Umbilical cord (tissue), 2 donors: ENCODE data around the gene CFAP410. TPM values are rescaled to one million over a fixed set of nuclear protein-coding genes. Genes with fewer than 3 reads are reported as not detected.

ENCODE experiments used
- DNase-seq: peaks from one replicate; pipeline ENCODE4 v3.0.0-alpha.2; 2015; ENCODE audit warnings: low spot score
- total RNA-seq: library from RNA; depleted of rRNA; stranded (reverse); fragments of >200 nt; gene quantifications from one replicate; pipeline ENCODE4 v1.2.3, GENCODE V29; 2014; ENCODE audit warnings: low replicate concordance; ENCODE audit not compliant: insufficient read depth

CFAP410 gene
- total RNA-seq = 14.4 TPM

DNA sequence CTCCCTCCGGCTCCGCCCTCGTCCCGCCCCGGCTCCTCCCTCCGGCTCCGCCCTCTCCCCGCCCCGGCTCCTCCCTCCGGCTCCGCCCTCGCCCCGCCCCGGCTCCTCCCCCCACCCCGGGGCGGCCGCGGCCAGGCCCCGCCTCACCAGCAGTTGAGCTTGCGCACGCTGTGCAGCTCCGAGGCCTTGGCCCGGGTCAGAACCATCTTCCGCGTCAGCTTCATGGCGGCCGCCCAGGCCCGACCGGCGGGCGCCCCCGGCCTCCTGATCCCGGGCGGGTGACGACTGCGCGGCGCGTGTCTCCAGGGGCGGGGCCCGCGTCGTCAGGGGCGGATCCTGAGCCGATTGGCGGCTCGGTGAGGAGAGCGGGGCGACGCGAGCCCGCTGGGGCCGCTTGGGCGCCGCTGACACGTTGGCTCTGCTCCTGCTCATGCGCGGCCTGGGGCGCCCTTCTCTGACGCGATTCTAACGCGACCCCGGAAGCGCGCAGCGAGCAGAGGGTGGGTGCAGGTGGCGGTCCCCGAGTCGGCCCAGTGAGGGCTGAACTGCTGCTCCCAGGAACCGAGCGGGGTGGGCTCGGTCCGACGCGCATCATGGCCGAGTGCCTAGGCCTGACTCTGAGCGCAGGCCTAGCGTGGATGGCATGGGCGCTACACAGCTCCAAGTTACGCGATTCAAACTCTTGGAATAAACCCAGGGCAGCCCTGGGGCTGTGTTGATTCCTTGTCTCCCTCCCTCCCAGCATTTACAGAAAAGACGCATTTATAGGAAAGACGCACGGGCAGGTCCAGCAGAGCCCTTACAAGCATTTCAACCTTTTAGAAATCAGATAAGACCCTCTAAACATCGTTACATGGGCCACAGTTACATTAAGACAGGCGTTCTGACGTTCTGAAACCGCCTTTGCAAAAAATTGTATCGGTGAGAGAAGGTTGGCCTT is at the start of gene CFAP410:
Gene CFAP410, minus strand, starts transcription at position 420 of the 940 bp plus-strand sequence. Its CDS starts 196 bp downstream, at position 224.
- DNase-seq = peak; percentile 97

DNA sequence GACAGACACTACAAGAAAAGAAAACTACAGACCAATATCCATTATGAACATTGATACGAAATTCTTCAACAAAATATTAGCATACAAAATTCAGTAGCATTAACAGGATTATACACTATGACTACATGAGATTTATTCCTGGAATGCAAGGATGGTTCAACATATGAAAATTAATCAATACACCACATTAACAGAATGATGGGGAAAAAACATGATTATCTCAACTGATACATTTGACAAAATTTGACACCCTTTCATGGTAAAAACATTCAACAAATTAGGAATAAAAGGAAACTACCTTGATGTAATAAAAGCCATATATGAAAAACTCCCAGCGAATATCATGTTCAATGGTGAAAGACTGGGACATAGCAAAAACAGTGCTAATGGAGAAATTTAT is 45.8 kb upstream of the CFAP410 start:
- DNase-seq = no peak

DNA sequence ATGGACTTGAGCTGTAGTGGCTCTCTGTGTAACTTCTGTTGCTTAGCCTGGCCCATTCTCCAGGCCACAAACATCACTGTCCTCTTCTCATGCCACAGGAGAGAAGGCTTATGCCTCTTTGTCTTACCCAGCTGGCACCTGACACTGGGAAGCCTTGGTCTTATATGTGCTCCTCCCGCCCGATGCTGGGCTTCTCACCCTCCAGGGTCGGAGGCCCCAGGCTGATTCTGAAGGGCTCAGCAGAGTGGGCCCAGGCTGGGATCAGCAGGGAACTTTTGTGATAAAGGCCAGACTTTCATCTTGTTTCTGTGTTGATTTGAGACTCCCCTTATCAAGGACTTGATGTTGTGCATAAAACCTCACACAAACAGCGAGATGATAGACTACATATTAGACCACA is 44.0 kb upstream of the CFAP410 start:
- no peak for DNase-seq

DNA sequence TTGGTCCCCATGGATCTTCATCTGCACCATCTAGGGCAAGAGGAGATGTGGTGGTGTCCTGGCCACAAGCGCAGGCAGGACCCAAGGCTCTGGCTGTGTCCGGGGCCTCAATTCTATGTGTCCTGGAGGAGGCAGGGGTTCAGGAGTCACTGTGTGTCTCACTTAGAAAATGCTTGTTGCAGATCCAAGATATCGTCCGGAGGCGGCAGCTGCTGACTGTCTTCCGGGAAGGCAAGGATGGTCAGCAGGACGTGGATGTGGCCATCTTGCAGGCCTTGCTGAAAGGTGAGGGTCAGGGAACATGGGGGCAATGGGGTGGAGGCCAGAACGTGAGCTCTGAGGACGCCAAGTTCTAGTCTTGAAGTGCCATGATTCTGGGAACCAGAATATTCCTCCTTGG is 43.3 kb upstream of the CFAP410 start:
- no peak for DNase-seq

DNA sequence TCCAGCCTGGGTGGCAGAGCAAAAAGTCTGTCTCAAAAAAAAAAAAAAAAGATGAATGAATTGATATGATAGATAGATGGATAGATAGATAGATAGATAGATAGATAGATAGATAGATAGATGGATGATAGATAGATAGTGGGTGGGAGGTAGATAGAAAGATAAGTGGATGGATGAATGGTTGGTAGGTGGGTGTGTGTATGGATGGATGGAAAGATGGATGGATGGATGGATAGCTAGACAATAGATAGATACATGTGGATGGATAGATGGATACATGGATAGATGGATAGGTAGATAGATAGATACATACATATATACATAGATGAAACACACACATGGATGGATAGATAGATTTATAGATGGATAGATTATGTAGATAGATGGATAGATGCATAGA is 42.7 kb upstream of the CFAP410 start:
- DNase-seq = no peak

DNA sequence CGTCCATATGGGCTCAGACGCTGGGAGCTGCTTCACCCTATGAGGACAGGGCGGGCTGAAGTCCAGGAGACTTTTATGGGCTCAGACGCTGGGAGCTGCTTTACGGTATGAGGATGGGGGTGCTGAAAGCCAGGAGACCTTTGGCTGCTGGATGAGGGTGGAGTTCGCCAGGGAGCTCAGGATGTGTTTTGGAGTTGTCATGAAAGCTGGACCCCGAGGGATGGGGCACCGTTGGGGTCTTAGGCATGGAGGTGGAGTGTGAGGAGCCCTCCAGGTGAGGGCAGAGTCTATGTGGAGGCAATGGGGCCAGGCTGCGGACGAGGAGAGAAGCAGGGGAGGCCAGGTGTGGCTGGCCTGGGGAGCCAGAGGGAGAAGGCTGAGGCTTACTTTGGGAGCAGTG is 41.7 kb upstream of the CFAP410 start:
- DNase-seq = no peak

DNA sequence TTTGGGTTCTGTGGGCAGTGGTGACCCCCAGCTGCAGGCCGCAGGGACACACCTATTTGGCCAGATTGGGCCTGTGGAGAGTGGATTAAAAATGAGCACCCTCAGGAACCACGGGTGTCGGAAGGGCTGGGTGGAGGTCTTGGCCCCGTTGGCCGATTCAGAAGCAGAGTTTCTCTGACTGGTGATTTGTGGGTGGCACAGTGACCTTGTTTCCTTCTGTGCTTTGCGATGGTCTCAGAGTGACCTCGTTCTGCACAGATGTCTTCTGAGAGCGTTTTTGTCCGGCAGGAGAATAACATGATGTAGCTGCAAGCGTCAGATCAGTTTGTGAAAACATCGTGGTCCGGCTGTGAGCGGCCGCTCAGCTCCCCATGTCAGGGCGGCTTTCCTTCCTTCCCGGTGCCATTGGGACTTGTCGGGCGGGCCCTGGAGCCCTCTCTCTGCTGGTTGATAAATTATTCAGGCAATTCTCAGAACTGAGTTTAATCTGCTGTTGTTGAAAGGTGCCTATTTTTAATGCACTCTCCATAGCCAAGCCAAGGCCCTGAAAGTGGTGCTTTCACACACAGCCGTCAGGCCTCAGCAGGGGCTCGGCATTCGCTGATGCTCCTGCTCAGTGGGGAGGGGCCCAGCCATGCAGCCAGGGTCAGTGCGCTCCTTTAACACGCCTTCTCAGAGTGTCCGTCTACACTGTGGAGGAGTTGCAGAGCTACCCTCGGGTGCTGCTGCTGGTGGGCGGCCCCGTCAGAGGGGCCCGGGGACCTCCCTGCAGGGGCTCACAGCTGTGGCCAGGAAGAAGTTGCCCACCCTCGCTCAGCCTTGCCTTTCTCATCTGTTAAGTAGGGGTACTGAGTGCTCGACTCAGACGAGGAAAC is 41.0 kb upstream of the CFAP410 start:
- DNase-seq = no peak

DNA sequence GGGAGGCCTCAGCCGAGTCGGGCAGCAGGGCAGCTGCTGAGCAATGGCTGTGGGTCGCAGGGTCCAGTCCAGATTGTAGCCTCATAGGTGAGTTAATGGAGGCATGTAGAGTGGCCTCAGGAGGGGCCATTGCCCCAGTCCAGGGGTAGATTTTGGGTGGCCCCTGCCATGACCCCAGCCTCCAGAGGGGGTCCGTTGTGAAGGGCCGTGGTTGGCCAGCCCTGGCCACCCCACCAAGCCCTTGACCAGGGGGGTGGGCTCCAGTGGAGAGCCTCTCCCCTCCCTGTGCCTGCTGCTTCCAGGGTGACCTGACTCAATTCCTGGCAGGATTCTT is 40.3 kb upstream of the CFAP410 start:
- no peak for DNase-seq

DNA sequence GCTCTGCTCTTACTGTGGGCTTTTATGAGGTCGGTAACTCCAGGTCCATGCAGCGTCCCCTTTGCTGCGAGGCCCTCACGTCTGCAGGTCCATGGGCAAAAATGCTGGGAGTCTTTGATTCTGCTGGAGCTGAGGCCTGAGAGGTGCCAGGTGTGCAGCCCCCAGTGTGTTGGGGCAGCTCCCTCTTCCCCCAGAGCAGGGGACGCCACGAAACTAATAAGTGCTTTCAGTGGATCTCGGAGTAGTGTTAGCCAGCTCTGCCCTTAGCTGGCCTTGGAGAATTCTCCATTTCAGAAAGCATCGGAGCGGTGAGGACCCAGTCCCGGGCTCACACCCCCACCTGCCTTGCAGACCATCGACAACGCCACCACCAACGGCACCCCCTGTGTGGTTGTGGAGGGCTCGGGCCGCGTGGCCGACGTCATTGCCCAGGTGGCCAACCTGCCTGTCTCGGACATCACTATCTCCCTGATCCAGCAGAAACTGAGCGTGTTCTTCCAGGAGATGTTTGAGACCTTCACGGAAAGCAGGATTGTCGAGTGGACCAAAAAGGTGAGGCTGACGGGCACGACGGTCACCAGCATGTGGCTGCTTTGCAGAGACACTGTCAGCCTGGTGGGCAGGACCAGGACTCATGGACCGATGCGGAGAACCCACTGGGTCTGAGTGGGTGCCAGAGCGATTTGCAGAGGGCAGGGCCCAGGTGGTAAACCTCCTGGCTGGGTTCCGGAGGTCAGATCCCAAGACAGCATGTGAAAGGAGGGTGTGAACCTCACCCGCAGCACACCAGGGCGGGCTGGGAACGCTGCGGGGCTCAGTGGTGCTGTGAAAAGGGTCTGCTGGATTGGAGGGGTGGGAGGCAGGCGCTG is 39.7 kb upstream of the CFAP410 start:
- DNase-seq = no peak

DNA sequence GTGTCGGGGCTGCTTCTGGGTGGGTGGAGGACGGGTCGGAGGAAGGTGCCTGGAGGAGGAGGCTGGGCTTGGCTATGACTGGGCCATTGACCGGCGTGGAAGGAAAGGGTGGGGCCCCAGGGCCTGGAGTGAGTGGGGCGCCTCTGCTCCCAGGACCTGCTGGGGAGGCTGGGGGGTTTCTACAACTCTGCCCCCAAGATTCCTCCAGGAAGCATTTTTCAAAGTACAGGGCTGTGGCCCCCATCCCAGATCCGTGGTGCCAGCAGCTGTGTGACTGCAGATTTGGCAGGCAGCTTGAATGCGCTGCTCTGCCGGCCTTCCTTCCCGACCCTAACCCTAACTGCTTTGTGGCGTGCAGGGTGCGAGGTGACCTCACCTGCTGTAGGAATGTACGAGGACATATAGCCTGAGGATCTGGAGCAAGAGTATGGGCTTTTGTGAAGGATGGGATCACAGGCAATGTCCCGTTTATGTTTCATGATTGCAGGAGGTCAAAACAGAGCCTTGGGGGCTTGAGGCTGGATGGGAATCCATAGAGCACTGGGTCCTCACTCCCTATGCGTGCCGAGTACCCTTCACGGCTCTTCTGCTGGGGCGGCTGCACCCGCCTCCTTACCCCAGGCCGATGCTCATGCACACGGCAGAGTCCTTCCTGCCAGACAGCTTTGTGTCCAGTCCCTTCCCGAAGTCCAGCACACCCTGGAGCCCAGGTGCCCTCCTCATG is 38.9 kb upstream of the CFAP410 start:
- no peak for DNase-seq

DNA sequence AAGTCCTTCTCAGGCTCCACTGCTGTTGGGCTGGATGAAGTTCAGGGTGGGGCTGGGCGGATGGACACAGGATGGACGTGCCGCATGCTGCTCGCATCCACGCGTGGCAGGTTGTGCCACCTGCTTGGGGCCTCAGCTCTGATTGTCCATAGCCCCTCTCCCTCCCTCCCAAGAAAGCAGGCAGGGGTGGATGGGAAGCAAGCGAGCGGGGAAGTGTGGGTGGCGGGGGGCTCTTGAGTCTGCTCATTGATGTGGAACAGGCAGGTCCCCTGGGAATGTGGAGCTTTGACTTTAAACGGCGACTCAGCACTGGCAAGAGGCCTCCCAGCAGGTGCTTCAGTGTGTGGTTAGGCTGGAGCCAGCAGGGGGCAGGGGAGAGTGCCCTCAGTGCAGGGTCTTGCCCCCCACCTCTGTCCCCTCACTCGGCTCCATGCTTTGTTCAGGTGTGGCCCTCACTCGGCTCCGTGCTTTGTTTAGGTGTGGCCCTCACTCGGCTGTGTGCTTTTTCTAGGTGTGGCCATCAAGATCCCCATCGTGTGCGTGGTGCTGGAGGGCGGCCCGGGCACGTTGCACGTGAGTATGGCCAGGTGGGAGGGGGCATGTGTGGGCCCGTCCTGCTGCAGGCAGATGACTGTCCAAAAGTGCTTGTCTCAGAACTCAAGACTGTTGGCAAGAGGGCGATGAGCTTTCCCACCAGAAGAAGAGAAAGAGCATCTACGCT is 38.2 kb upstream of the CFAP410 start:
- no peak for DNase-seq

DNA sequence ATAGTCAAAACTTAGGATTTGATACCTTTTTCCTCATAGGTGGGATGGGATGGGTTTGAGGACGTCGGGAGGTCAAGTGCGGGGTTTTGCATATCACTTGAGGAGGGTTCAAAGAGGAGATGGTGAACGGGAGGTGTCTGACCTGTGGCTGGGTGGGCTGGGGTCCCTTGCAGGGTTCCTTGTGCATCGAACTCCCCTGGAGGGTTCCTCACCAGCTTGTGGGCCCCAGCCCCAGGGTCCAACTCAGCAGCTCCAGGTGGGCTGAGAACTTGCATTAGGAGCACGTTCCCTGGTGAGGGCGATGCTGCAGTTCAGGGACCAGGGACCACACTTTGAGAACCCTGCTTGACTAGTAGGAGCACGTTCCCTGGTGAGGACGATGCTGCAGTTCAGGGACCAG is 37.4 kb upstream of the CFAP410 start:
- no peak for DNase-seq

DNA sequence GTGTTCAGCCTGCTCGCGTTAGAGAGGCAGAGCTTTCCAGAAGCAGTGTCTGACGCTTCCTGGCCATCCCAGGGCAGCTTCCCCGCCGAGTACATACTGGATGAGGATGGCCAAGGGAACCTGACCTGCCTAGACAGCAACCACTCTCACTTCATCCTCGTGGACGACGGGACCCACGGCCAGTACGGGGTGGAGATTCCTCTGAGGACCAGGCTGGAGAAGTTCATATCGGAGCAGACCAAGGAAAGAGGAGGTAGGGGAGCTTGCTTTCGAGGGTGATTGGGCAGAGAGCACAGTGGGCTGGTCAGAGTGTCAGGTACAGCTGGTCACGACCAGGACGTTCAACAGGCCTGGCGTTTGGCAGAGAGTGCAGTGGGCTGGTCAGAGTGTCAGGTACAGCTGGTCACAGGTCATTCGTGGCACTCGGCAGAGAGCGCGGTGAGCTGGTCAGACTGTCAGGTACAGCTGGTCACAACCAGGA is 36.6 kb upstream of the CFAP410 start:
- DNase-seq = no peak

DNA sequence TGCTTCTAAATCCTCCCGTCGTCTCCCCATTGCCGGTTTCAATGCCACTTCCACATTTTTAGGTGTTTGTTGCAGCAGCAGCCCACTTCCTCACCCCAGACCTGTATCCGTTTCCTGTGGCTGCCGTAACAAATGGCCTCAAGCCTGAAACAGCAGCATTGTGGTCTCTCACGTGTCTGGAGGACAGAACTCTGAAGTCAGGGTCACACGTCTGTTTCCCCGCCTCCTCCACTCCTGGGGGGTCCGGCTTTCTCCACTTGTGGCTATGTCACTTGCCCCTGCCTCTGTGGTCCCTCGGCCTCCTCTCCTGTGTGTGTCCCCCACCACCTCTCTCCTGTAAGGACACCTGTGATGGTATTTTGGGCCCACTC is 36.1 kb upstream of the CFAP410 start:
- DNase-seq = no peak

DNA sequence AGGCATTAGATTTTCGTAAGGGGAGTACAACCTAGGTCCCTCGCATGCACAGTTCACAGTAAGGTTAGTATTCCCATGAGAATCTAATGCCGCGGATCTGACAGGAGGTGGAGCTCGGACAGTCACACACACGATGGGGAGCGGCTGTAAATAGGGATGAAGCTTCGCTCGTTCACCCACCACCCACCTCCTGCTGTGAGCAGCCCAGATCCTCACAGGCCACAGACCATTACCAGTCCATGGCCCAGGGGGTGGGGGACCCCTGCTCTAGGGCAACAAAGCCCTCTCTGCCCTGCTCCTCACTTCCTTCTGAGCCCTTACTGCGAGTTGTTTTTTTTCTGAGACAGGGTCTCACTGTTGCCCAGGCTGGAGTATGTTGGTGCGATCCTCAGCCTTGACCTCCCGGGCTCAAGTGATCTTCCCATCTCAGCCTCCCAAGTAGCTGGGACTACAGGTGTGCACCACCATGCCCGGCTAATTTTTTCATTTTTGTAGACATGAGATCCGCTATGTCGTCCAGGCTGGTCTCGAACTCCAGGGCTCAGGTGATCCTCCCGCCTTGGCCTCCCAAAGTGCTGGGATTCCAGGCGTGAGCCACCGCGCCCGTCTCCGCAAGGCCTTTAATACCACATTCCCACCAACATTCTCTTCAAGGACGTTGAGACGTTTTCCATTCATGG is 35.6 kb upstream of the CFAP410 start:
- DNase-seq = no peak

DNA sequence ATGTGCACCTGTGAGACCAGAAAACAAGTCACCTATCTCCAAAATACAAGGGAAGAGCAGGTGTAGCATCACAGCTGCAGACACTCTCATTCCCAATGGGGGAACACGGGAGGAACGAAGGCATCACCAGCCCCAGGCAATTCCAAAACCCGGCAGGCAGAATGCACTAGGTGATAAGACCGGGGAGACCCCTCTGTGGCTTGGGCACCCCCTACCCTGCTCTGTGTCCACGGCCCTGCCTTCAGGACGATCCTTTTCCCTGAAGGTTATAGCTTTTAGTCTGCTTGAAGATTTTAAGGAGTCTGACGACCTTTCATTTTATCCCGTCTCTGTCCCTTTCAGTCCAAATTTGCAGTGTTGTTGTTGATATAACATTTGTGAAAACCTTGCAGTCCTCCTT is 33.4 kb upstream of the CFAP410 start:
- no peak for DNase-seq

DNA sequence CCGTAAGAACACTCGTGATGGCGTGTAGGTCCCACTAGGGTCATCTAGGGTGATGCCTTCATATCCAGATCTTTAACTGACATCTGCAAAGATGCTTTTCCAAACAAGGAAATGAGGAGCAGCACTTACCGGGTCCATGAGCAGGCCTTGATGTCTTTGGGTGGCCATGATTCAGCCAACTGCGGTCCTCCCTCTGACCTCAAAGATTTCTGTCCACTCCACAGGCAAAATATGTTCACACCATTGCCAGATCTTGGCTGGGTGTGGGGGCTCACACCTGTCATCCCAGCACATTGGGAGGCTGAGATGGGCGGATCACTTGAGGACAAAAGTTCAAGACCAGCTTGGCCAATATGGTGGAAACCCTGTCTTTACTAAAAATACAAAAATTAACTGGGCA is 32.4 kb upstream of the CFAP410 start:
- no peak for DNase-seq

DNA sequence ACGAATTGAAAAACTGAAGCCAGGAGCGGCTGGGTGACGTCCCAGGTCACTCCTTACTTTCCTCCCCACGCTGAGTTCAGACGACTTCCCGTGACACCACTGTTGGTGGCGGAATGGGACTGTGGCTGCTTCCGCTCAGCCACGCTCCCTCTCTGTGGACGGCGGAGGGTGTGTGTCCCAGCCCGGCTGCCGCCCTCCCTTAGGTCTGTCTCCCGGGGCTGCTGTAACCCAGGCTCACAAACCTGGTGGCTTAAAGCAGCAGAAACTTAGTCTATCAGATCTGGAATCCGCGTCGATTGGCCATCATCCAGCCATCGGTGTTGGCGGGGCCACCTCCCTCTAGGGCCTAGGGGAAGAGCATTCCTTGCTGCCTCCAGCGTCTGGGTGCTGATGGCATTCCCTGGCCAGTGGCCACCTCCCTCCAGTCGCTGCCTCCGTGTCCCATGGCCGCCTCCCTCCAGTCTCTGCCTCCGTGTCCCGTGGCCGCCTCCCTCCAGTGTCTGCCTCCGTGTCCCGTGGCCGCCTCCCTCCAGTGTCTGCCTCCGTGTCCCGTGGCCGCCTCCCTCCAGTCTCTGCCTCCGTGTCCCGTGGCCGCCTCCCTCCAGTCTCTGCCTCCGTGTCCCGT is 31.7 kb upstream of the CFAP410 start:
- no peak for DNase-seq
